ENCODE results near the gene HTR4.

The HTR4 gene

GRCh38 chr5:148523139-148523538 is 131.2 kb downstream of the HTR4 start:
- no peak for TF ChIP-seq CTCF (conservative IDR thresholded peaks at IDR 0.05; ENCODE audit: low read length)
- H3K4me3 ChIP-seq (ENCODE audit: low read length) = no peak overlapping the region
- DNase-seq (ENCODE audit: low read depth) = no peak

GRCh38 chr5:148515460-148515859 is 138.9 kb downstream of the HTR4 start:
- H3K4me3 ChIP-seq (ENCODE audit: low read length) = no peak overlapping the region
- DNase-seq (ENCODE audit: low read depth) = no peak
- no peak for TF ChIP-seq CTCF (conservative IDR thresholded peaks at IDR 0.05; ENCODE audit: low read length)

GRCh38 chr5:148514344-148514743 is 140.0 kb downstream of the HTR4 start:
- DNase-seq (ENCODE audit: low read depth) = no peak
- no peak for TF ChIP-seq CTCF (conservative IDR thresholded peaks at IDR 0.05; ENCODE audit: low read length)
- no peak overlapping the region for H3K4me3 ChIP-seq (ENCODE audit: low read length)

GRCh38 chr5:148512498-148512897 is 141.8 kb downstream of the HTR4 start:
- no peak overlapping the region for H3K4me3 ChIP-seq (ENCODE audit: low read length)
- TF ChIP-seq CTCF (conservative IDR thresholded peaks at IDR 0.05; ENCODE audit: low read length) = no peak
- DNase-seq (ENCODE audit: low read depth) = no peak

GRCh38 chr5:148511810-148512347 is 142.4 kb downstream of the HTR4 start:
- TF ChIP-seq CTCF (conservative IDR thresholded peaks at IDR 0.05; ENCODE audit: low read length) = no peak

GRCh38 chr5:148509893-148510292 is 144.4 kb downstream of the HTR4 start:
- H3K4me3 ChIP-seq (ENCODE audit: low read length) = no peak overlapping the region
- TF ChIP-seq CTCF (conservative IDR thresholded peaks at IDR 0.05; ENCODE audit: low read length) = no peak
- DNase-seq (ENCODE audit: low read depth) = no peak

More at GRCh38 chr5:148511810-148512347, 142.4 kb downstream of the HTR4 start:
- no peak for DNase-seq (ENCODE audit: low read depth)
- no peak overlapping the region for H3K4me3 ChIP-seq (ENCODE audit: low read length)

GRCh38 chr5:148507648-148508047 is 146.7 kb downstream of the HTR4 start:
- no peak for DNase-seq (ENCODE audit: low read depth)
- no peak overlapping the region for H3K4me3 ChIP-seq (ENCODE audit: low read length)

More at GRCh38 chr5:148507648-148508047, 146.7 kb downstream of the HTR4 start:
- no peak for TF ChIP-seq CTCF (conservative IDR thresholded peaks at IDR 0.05; ENCODE audit: low read length)

Measured in AG10803 (cell line).